ENCODE measurements around the gene MGMT. TPM values are rescaled to one million over a fixed set of nuclear protein-coding genes. Genes with fewer than 3 reads are reported as not detected.

Gene MGMT
- total RNA-seq, 2 donors from 2014 or later, result 18.3 to 25.5 TPM

GRCh38 chr10:129761981-129762956, 295.2 kb downstream of the MGMT start:
- TF ChIP-seq CTCF (IDR thresholded peaks at IDR 0.05), result no peak
- Histone ChIP-seq H3K36me3 (no peaks in the 10 kb centered on the region), H3K4me3 (no peak overlapping the region), H3K27me3 (replicated peaks; ENCODE audit: insufficient read depth) (no peaks in the 10 kb centered on the region), H3K4me1 (ENCODE audit: control insufficient read depth in 1 of 2, low read depth in 2 of 2) (peaks cover 4 to 5% of the 10 kb centered on the region in 2 donors), H3K9me3 (no peaks in the 10 kb centered on the region), H3K27ac (no peak overlapping the region)
- no peak for ATAC-seq (ENCODE audit: insufficient number of reproducible peaks, low FRiP score, low read depth)
- no peak for DNase-seq (ENCODE audit: low spot score)

- Histone ChIP-seq H3K4me1 (ENCODE audit: control insufficient read depth in 1 of 2, low read depth in 2 of 2) (no peaks in the 10 kb centered on the region), H3K9me3 (no peaks in the 10 kb centered on the region), H3K4me3 (no peak overlapping the region), H3K27me3 (replicated peaks; ENCODE audit: insufficient read depth) (no peaks in the 10 kb centered on the region), H3K36me3 (no peaks in the 10 kb centered on the region), H3K27ac (no peak overlapping the region)
- DNase-seq (ENCODE audit: low spot score), result no peak
- TF ChIP-seq CTCF (IDR thresholded peaks at IDR 0.05), result no peak
- ATAC-seq (ENCODE audit: insufficient number of reproducible peaks, low FRiP score, low read depth), result no peak
Measured at GRCh38 chr10:129764011-129764900, 297.2 kb downstream of the MGMT start.

DNA sequence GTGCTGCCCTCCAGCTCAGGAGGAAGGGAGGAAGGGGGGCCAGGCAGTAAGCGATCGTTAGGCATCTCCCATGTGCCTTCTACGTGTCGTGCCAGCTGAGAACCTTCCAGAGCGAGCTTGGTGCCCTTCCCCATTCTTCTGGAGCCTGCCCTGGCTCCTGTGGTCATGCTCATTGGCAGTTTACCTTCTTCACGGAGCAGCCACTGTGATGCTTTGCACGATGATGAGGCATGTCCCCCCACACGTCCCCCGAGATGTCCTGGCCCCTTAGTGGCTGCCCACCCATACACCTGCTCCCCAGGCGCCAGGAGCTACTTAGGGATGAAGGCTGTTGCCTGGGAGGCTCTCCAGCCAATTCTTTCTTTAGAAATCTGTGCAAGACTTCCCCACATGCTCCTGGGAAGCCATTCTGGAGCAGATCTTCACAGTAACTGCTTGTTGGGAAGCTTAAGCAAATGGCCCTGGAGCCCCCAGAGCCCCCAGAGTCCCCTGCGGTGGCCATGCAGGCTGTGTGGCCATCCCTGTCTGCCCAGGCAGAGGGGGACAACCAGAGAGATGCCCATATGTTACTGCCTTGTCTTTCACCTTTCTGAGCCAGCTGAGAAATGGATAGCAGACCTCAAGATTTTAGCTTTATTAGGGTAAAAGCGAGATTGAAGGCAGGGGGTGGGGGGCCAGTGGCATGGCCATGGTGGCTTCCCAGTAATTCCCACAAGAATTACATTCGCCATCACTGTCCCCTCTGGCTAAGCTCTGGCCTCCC, 298.0 kb downstream of the MGMT start:
- no peak overlapping the region for H3K27ac ChIP-seq
- H3K36me3 ChIP-seq, result no peaks in the 10 kb centered on the region
- no peak for TF ChIP-seq CTCF (IDR thresholded peaks at IDR 0.05)
- H3K4me3 ChIP-seq, result no peak overlapping the region
- no peaks in the 10 kb centered on the region for H3K9me3 ChIP-seq
- ATAC-seq (ENCODE audit: insufficient number of reproducible peaks, low FRiP score, low read depth), result no peak
- no peaks in the 10 kb centered on the region for H3K4me1 ChIP-seq (ENCODE audit: control insufficient read depth in 1 of 2, low read depth in 2 of 2)
- no peak for DNase-seq (ENCODE audit: low spot score)
- no peaks in the 10 kb centered on the region for H3K27me3 ChIP-seq (replicated peaks; ENCODE audit: insufficient read depth)

- no peaks in the 10 kb centered on the region for H3K27me3 ChIP-seq (replicated peaks; ENCODE audit: insufficient read depth)
- H3K4me3 ChIP-seq, result no peak overlapping the region
- DNase-seq (ENCODE audit: low spot score) (no peak), ATAC-seq (ENCODE audit: insufficient number of reproducible peaks, low FRiP score, low read depth) (no peak)
- no peak overlapping the region for H3K27ac ChIP-seq
- H3K4me1 ChIP-seq (ENCODE audit: control insufficient read depth in 1 of 2, low read depth in 2 of 2), result no peaks in the 10 kb centered on the region
- H3K9me3 ChIP-seq, result no peaks in the 10 kb centered on the region
- H3K36me3 ChIP-seq, result no peaks in the 10 kb centered on the region
- no peak for TF ChIP-seq CTCF (IDR thresholded peaks at IDR 0.05)
Measured at GRCh38 chr10:129765664-129766550, 298.9 kb downstream of the MGMT start.
